C4-2B (cell line): ENCODE measurements around the gene ZBTB1.

Experiments used
- CTCF ChIP-seq: fragments of 450-650 bp; conservative IDR thresholded peaks from 2 replicates; pipeline ENCODE4 v1.5.1; 2017; ENCODE audit warnings: mild to moderate bottlenecking
- ZFX ChIP-seq: fragments of 450-650 bp; IDR thresholded peaks from 2 replicates; pipeline ENCODE4 v1.6.1; 2017

- TF ChIP-seq CTCF (peak; percentile 88), ZFX (no peak)
These were observed 35.9 kb downstream of the ZBTB1 start, which contains the start of gene HSPA2 for GRCh38 chr14:64540208-64541202.
